Fibroblast of skin of back (primary cell): ENCODE results near the gene MAPK14.
"Not testable (repeated sequence)": the region's sequence is repeated elsewhere in the genome, so short reads cannot be mapped to it uniquely, and the experiment has no call there.

Source experiments
- DNase-seq: peaks from one replicate; pipeline ENCODE4 v3.0.0-alpha.2; 2013

Gene MAPK14

GRCh38 chr6:36070252-36070651 lies 42.6 kb downstream of the MAPK14 start:
- DNase-seq, result no peak

GRCh38 chr6:36071281-36071680 lies 43.7 kb downstream of the MAPK14 start:
- no peak for DNase-seq

- no peak for DNase-seq
Observed at GRCh38 chr6:36071714-36072113, 44.1 kb downstream of the MAPK14 start.

GRCh38 chr6:36072681-36073080 lies 45.1 kb downstream of the MAPK14 start:
- DNase-seq, result no peak

GRCh38 chr6:36073587-36073986 lies 46.0 kb downstream of the MAPK14 start:
- no peak for DNase-seq

DNA sequence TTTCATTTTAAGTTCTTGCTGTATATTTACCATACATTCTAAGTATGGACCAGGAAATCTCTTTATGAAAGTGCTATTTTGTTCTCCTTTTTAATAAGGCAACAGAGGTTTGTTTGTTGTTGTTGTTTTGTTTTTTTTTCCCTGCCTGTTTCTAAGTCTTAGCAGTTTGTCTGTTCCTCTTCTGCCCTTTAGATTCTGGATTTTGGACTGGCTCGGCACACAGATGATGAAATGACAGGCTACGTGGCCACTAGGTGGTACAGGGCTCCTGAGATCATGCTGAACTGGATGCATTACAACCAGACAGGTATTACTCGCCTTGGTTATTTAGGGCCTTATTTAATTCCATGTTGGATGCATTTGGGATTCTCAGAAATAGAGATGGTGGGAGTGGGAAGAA lies 48.0 kb downstream of the MAPK14 start:
- no peak for DNase-seq

GRCh38 chr6:36076178-36077063 lies 48.8 kb downstream of the MAPK14 start:
- DNase-seq, result no peak

GRCh38 chr6:36078159-36078558 lies 50.6 kb downstream of the MAPK14 start:
- DNase-seq, result no peak

GRCh38 chr6:36079601-36080000 lies 52.0 kb downstream of the MAPK14 start:
- no peak for DNase-seq

DNA sequence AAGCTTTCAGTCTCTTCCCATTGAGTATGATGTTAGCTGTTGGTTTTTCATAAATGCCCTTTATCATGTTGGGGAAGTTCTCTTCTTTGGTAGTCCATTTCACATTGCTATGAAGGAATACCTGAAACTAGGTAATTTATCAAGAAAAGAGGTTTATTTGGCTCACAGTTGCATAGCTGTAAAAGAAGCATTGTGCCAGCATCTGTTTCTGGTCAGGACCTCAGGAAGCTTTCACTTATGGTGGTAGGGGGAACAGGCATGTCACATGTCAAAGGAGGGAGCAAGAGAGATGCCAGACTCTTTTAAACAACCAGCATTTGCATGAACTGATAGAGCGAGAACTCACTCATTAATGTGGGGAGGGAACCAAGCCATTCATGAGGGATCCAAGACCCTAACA lies 54.7 kb downstream of the MAPK14 start:
- DNase-seq, result no peak

- peak; percentile 19 for DNase-seq
Observed at GRCh38 chr6:36083446-36083845, 55.8 kb downstream of the MAPK14 start.

GRCh38 chr6:36088204-36088603 lies 60.6 kb downstream of the MAPK14 start:
- DNase-seq, result not testable (repeated sequence)

DNA sequence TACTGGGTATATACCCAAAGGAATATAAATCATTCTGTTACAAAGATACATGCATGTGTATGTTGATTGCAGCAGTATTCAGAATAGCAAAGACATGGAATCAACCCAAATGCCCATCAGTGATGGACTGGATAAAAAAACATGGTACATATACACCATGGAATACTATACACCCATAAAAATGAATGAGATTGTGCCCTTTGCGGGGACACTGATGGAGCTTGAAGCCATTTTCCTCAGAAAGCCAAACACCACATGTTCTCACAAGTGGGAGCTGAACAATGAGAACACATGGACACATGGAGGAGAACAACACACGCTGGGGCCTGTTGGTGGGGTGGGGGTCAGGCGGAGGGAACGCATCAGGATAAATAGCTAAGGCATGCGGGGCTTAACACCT lies 61.4 kb downstream of the MAPK14 start:
- no peak for DNase-seq

- DNase-seq, result no peak
Observed at GRCh38 chr6:36094238-36094637, 66.6 kb downstream of the MAPK14 start.

- DNase-seq, result peak; percentile 71
Observed at GRCh38 chr6:36094753-36095496, 67.3 kb downstream of the MAPK14 start.

GRCh38 chr6:36095497-36096391 lies 68.1 kb downstream of the MAPK14 start:
- no peak for DNase-seq

DNA sequence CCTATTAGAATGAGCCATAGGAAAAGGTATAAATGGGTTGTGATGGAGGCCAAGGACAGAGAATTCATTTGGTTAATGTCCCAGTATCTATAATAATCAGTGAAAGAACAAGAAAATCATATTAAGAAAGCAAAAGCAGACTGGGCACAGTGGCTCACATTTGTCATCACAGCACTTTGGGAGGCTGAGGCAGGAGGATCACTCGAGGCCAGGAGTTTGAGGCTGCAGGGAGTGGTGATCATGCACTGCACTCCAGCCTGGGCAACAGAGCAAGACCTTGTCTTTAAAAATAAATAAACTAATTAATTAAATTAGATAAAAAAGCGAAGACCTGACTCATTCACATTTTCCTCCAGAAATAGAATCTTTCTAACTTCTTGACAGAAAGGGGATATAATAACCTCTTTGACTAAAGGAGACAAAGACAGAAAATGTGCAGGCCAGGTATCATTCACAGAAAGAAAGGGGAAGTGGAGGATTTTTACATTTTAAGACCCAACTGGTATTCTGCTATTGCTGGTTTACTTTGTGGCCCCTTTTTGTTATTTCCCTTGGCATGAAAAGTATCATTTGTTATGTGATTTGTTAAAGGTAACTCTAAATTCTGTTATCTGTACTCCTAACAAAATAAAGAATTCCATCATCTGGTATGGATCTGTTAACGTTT lies 70.8 kb downstream of the MAPK14 start:
- DNase-seq, result no peak

DNA sequence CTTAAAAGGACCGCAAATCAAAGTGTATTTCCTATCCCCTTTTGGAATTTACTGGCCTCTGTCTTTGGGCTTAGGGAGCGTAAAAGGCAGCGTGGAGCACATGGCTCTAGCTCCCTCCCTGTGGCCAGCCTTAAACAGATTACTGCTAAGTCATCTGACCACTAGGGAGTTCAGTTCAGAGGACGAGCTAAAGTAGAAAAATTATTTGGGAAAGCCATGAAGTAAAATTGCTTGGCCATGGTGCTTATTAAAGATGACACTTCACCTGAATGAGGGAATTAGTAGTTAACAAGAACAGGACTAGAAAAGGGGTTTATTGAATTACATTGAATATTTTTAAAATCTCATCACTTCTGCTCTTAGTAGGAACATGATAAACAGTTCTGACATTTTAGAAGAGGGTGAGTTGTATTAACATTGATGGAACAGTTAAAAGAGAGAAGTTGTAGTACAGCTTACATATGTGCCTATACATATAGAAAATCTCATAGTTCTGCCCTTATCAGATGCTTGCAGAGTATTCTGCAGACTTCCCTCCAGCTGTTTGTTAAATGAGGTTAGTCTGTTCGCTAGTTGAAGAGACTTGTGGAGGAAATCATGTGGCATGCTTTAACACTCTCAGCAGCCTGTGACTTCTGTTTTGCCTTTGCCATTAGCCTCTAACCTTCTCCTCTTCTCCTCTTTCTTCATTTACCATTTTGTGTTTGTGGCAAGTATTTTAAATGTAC lies 71.5 kb downstream of the MAPK14 start:
- no peak for DNase-seq

DNA sequence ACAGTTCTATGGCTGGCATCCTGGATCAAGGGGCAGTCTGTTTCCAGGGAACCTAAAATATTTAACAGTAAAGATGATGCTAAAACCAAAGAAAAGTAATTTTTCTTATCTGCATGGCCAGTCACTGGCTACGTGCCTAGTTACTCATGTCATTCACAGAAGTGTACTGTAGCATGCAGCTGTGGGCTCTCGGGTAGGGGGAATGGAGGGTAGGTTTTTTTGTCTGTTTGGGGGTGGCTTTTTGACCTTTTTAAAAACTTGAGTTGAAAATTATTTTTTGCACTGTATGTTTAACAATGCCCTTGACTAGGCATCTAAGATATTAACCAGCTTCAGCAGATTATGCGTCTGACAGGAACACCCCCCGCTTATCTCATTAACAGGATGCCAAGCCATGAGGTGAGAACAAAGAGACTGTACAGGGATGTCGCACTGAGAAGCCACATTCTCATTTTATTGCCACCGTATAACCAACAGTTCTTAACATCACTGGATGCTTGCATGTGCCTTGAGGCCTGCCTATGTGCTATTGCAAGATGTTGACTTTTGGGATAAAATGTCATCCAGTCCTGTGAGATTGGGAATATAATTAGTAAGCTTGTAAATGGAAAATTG lies 72.4 kb downstream of the MAPK14 start:
- no peak for DNase-seq

- no peak for DNase-seq
Observed at GRCh38 chr6:36101691-36102090, 74.1 kb downstream of the MAPK14 start.

DNA sequence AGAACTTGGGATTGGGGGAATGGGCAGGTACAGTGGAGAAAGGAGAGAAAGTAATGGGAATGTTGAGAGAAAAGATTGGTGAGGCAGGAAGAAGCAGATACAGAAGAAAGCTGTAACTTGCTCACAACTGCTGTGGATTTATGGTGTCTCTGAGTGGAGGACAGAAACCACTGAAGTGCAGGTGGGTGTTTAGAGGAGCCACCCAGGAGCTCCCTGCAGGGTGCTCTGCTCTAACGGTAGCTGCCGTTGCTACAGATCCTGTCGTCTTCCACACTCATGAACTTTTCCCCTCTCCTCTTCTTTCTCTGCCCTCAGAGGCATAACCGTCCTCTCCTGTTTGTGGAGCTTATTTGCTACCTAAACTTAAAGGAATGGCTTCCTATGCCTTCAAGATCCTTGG lies 75.2 kb downstream of the MAPK14 start:
- DNase-seq, result no peak
